Measurements from ENCODE around the gene PTH1R. TPM values are rescaled to one million over a fixed set of nuclear protein-coding genes. Genes with fewer than 3 reads are reported as not detected.

Gene PTH1R
- total RNA-seq, 1 experiment from 2014 or later, result 1.0 TPM

DNA sequence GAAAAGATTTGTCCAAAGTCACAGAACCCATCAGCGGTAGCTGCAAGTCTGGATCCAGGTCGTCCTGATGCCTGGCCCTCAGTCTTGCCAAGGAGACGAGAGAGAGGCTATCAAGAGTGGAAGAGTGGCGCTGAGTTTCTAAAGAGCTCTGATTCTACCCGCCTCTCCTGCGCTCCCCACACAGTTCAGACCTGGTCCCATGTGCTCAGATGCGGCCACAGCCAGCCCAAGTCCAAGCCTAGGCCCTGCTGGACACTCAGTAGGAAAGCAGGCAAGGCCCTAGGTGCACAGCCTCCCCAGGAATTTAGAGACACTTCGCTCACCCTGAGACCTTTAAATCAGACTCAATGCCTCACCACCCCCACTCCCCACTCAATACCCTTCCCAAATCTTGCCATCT lies 66.7 kb downstream of the PTH1R start:
- Mint-ChIP-seq H3K27ac (peak overlapping the region in 2 of 3 experiments; percentile 33 to 63; a peak in 3 of 7 replicates), H3K9me3 (no peaks in the 10 kb centered on the region), H3K4me1 (peaks cover 47 to 60% of the 10 kb centered on the region in 2 experiments), H3K36me3 (ENCODE audit: insufficient read depth in 1 of 3, low read depth in 3 of 3) (peaks cover 13 to 38% (median 32%) of the 10 kb centered on the region in 3 experiments), H3K4me3 (no peak overlapping the region), H3K27me3 (ENCODE audit: low read depth) (no peaks in the 10 kb centered on the region)
- Histone ChIP-seq H4K20me1 (ENCODE audit: control insufficient read depth, insufficient read depth, insufficient read length) (peaks cover 2% of the 10 kb centered on the region), H3K23me2 (ENCODE audit: insufficient read length, low read depth, low read length, poor library complexity, severe bottlenecking) (no peaks in the 10 kb centered on the region), H3T11ph (ENCODE audit: low read length) (no peak overlapping the region), H3K27me3 (ENCODE audit: insufficient read depth, low read length) (no peaks in the 10 kb centered on the region), H3K18ac (ENCODE audit: insufficient read length, low read depth, low read length) (no peak overlapping the region), H4K5ac (ENCODE audit: insufficient read length, low read depth, low read length) (no peak overlapping the region), H4K91ac (ENCODE audit: insufficient read length, low read depth, low read length) (no peak overlapping the region), H3K4me2 (ENCODE audit: insufficient read depth, insufficient read length, low read length) (no peak overlapping the region), H3K79me2 (ENCODE audit: insufficient read depth, low read length) (peaks cover 22% of the 10 kb centered on the region; the same call in 1 of the 2 replicates), H3K27ac (ENCODE audit: insufficient read length, low read depth, low read length) (no peak overlapping the region), H2AFZ (ENCODE audit: low read length) (no peak overlapping the region), H2AK5ac (ENCODE audit: insufficient read length, low read length) (no peak overlapping the region), H2BK15ac (ENCODE audit: low read depth, low read length) (no peak overlapping the region), H3K4me1 (ENCODE audit: insufficient read depth, low read length) (peaks cover 2% of the 10 kb centered on the region; the same call in 1 of the 2 replicates), H4K8ac (replicated peaks; ENCODE audit: insufficient read length, low read depth, low read length) (no peak overlapping the region), H3K9me3 (ENCODE audit: control insufficient read depth, low read depth, low read length) (no peaks in the 10 kb centered on the region), H3K79me1 (ENCODE audit: insufficient read depth, low read depth, low read length, poor library complexity, severe bottlenecking) (peaks cover 9% of the 10 kb centered on the region), H3K23ac (ENCODE audit: insufficient read length, low read depth, low read length) (no peak overlapping the region), H3K14ac (ENCODE audit: insufficient read depth, low read length) (no peak overlapping the region), H3K9ac (ENCODE audit: extremely low read depth, insufficient read length, low read length) (no peak overlapping the region), H2BK12ac (ENCODE audit: insufficient read length, low read depth, low read length) (no peak overlapping the region), H2BK5ac (ENCODE audit: insufficient read length, low read length) (no peak overlapping the region), H2BK20ac (ENCODE audit: low read depth, low read length, poor library complexity, severe bottlenecking) (no peak overlapping the region), H2BK120ac (ENCODE audit: low read depth, low read length, poor library complexity, severe bottlenecking) (no peak overlapping the region), H3K56ac (ENCODE audit: insufficient read length, low read depth, low read length) (no peak overlapping the region), H3K4ac (ENCODE audit: low read depth, low read length) (no peak overlapping the region)
- no peak for DNase-seq
- TF ChIP-seq, protein P1, sequence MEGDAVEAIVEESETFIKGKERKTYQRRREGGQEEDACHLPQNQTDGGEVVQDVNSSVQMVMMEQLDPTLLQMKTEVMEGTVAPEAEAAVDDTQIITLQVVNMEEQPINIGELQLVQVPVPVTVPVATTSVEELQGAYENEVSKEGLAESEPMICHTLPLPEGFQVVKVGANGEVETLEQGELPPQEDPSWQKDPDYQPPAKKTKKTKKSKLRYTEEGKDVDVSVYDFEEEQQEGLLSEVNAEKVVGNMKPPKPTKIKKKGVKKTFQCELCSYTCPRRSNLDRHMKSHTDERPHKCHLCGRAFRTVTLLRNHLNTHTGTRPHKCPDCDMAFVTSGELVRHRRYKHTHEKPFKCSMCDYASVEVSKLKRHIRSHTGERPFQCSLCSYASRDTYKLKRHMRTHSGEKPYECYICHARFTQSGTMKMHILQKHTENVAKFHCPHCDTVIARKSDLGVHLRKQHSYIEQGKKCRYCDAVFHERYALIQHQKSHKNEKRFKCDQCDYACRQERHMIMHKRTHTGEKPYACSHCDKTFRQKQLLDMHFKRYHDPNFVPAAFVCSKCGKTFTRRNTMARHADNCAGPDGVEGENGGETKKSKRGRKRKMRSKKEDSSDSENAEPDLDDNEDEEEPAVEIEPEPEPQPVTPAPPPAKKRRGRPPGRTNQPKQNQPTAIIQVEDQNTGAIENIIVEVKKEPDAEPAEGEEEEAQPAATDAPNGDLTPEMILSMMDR (conservative IDR thresholded peaks at IDR 0.05), result no peak
- WGBS (ENCODE audit: extremely low coverage, insufficient read length, low lambda C conversion rate), result no CpG with 5 or more reads among the region's 8 CpGs

All from H9 (cell line).